ENCODE data around the gene ATPAF2. TPM values are rescaled to one million over a fixed set of nuclear protein-coding genes. Genes with fewer than 3 reads are reported as not detected.

ATPAF2 gene
- total RNA-seq, 1 experiment from 2014 or later = 46.1 TPM

DNA sequence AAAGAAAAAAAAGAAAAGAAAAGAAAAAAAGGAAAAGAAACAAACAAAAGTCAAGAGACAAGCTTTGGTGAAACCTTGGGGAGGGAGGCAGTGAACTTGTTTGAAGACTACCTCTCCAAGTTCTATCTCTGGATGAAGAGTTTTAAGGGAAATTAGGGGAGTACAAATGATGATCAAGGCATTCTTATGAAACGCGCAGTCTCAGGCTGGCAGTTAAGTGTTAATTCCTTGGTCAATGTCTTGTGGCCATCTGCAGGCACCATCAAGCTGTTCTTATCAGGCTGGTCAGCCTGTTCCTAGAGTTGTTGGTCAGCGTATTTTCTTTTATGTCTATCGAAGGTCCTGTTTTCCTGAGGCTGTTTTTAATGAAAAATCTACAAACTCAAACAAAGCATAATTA lies 40.6 kb upstream of the ATPAF2 start:
- Histone ChIP-seq H3K9me2 (ENCODE audit: insufficient read depth) (no peaks in the 10 kb centered on the region), H2AFZ (ENCODE audit: low read depth, low read length, poor library complexity, severe bottlenecking) (no peak overlapping the region), H3K4me1 (ENCODE audit: control insufficient read depth in 1 of 2, insufficient read depth in 2 of 2, low read length in 2 of 2) (no peaks in the 10 kb centered on the region), H3K36me3 (ENCODE audit: control insufficient read depth in 1 of 2, insufficient read depth in 2 of 2, low read length in 2 of 2) (no peaks in the 10 kb centered on the region), H3K9ac (ENCODE audit: low read length) (no peak overlapping the region), H3K4me2 (ENCODE audit: low read length) (no peak overlapping the region), H3K9me3 (ENCODE audit: control insufficient read depth in 1 of 2, insufficient read depth in 1 of 2, low read depth in 1 of 2, low read length in 2 of 2) (no peaks in the 10 kb centered on the region), H3K27ac (ENCODE audit: low read depth, low read length) (no peak overlapping the region), H3K27me3 (ENCODE audit: insufficient read depth, low read length) (no peaks in the 10 kb centered on the region), H3K4me3 (replicated peaks in 1 of 2; ENCODE audit: low read depth in 1 of 2, low read length in 2 of 2) (no peak overlapping the region), H3K79me2 (ENCODE audit: insufficient read depth, low read length) (no peaks in the 10 kb centered on the region), H4K20me1 (ENCODE audit: insufficient read depth) (no peaks in the 10 kb centered on the region)
- intact Hi-C loops (cut with micrococcal nuclease) = no loop called here
- ChIA-PET POLR2A (no interaction called here), CTCF (no interaction called here), RAD21 (ENCODE audit: low non-redundant PET in 1 of 2, low total read pairs in 2 of 2, uncharacterized antibody in 2 of 2, unreplicated experiment in 2 of 2) (no interaction called here)
- DNase-seq (ENCODE audit: low read depth, low spot score) (no peak), ATAC-seq (no peak)
- BruUV-seq (replicated peaks) = no TSS peak
- TF ChIP-seq SIN3A (IDR thresholded peaks at IDR 0.05; ENCODE audit: low read depth) (no peak), YY1 (IDR thresholded peaks at IDR 0.05; ENCODE audit: extremely low read depth, insufficient replicate concordance, low read depth, low read length) (no peak), EGR1 (IDR thresholded peaks at IDR 0.05; ENCODE audit: low read depth) (no peak), CEBPB (IDR thresholded peaks at IDR 0.05; ENCODE audit: low read depth) (no peak), EZH2 (IDR thresholded peaks at IDR 0.05) (no peak), ELF1 (IDR thresholded peaks at IDR 0.05; ENCODE audit: borderline replicate concordance, low read depth) (no peak)

- CTCF ChIA-PET = no interaction called here
- DNase-seq (ENCODE audit: low read depth, low spot score) = no peak
- H3K27me3 ChIP-seq (ENCODE audit: insufficient read depth, low read length) = no peaks in the 10 kb centered on the region
- TF ChIP-seq, protein P1, sequence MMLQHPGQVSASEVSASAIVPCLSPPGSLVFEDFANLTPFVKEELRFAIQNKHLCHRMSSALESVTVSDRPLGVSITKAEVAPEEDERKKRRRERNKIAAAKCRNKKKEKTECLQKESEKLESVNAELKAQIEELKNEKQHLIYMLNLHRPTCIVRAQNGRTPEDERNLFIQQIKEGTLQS (IDR thresholded peaks at IDR 0.05) = no peak
- TF ChIP-seq EZH2 (IDR thresholded peaks at IDR 0.05) = no peak
- TF ChIP-seq EGR1 (IDR thresholded peaks at IDR 0.05; ENCODE audit: low read depth) = no peak
- no peak for TF ChIP-seq EZH2phosphoT487 (IDR thresholded peaks at IDR 0.05; ENCODE audit: borderline replicate concordance)
- no peak for TF ChIP-seq CBX3 (IDR thresholded peaks at IDR 0.05; ENCODE audit: low read depth)
- TF ChIP-seq SIN3A (IDR thresholded peaks at IDR 0.05; ENCODE audit: low read depth) = no peak
- TF ChIP-seq, protein P2, sequence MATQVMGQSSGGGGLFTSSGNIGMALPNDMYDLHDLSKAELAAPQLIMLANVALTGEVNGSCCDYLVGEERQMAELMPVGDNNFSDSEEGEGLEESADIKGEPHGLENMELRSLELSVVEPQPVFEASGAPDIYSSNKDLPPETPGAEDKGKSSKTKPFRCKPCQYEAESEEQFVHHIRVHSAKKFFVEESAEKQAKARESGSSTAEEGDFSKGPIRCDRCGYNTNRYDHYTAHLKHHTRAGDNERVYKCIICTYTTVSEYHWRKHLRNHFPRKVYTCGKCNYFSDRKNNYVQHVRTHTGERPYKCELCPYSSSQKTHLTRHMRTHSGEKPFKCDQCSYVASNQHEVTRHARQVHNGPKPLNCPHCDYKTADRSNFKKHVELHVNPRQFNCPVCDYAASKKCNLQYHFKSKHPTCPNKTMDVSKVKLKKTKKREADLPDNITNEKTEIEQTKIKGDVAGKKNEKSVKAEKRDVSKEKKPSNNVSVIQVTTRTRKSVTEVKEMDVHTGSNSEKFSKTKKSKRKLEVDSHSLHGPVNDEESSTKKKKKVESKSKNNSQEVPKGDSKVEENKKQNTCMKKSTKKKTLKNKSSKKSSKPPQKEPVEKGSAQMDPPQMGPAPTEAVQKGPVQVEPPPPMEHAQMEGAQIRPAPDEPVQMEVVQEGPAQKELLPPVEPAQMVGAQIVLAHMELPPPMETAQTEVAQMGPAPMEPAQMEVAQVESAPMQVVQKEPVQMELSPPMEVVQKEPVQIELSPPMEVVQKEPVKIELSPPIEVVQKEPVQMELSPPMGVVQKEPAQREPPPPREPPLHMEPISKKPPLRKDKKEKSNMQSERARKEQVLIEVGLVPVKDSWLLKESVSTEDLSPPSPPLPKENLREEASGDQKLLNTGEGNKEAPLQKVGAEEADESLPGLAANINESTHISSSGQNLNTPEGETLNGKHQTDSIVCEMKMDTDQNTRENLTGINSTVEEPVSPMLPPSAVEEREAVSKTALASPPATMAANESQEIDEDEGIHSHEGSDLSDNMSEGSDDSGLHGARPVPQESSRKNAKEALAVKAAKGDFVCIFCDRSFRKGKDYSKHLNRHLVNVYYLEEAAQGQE (IDR thresholded peaks at IDR 0.05; ENCODE audit: low read depth) = no peak
- no peak for TF ChIP-seq POLR2A (IDR thresholded peaks at IDR 0.05; ENCODE audit: borderline replicate concordance, extremely low read depth, insufficient read depth, insufficient read length)
- TF ChIP-seq TCF7L2 (IDR thresholded peaks at IDR 0.05; ENCODE audit: borderline replicate concordance, extremely low read depth, insufficient read depth, insufficient read length) = no peak
- no peak for TF ChIP-seq YY1 (IDR thresholded peaks at IDR 0.05; ENCODE audit: extremely low read depth, insufficient replicate concordance, low read depth, low read length)
- TF ChIP-seq SRF (IDR thresholded peaks at IDR 0.05; ENCODE audit: low read depth) = no peak
- TF ChIP-seq CEBPB (IDR thresholded peaks at IDR 0.05; ENCODE audit: low read depth) = no peak
- no peak for TF ChIP-seq POLR2AphosphoS5 (IDR thresholded peaks at IDR 0.05; ENCODE audit: low read depth, low read length)
- TF ChIP-seq JUND (IDR thresholded peaks at IDR 0.05) = no peak
- TF ChIP-seq FOSL1 (IDR thresholded peaks at IDR 0.05; ENCODE audit: low read depth) = no peak
- no peak for TF ChIP-seq ELF1 (IDR thresholded peaks at IDR 0.05; ENCODE audit: borderline replicate concordance, low read depth)
- TF ChIP-seq SP1 (IDR thresholded peaks at IDR 0.05; ENCODE audit: low read depth) = no peak
- no peak for TF ChIP-seq ZNF274 (IDR thresholded peaks at IDR 0.05; ENCODE audit: low read depth, low read length)
- TF ChIP-seq ZFX (IDR thresholded peaks at IDR 0.05) = no peak
- H3K4me3 ChIP-seq (replicated peaks in 1 of 2; ENCODE audit: low read depth in 1 of 2, low read length in 2 of 2) = no peak overlapping the region
- no peaks in the 10 kb centered on the region for H4K20me1 ChIP-seq (ENCODE audit: insufficient read depth)
- POLR2A ChIA-PET = no interaction called here
- no peaks in the 10 kb centered on the region for H3K9me2 ChIP-seq (ENCODE audit: insufficient read depth)
- ATAC-seq = no peak
- no TSS peak for BruUV-seq (replicated peaks)
- intact Hi-C loops (cut with micrococcal nuclease) = no loop called here
- H3K4me1 ChIP-seq (ENCODE audit: control insufficient read depth in 1 of 2, insufficient read depth in 2 of 2, low read length in 2 of 2) = 0 out of 4 replicates have a peak, but pooled peaks cover 0 to 3% of the 10 kb centered on the region in 2 experiments
- no peaks in the 10 kb centered on the region for H3K79me2 ChIP-seq (ENCODE audit: insufficient read depth, low read length)
- H3K27ac ChIP-seq (ENCODE audit: low read depth, low read length) = no peak overlapping the region
- no peaks in the 10 kb centered on the region for H3K9me3 ChIP-seq (ENCODE audit: control insufficient read depth in 1 of 2, insufficient read depth in 1 of 2, low read depth in 1 of 2, low read length in 2 of 2)
- no peak overlapping the region for H2AFZ ChIP-seq (ENCODE audit: low read depth, low read length, poor library complexity, severe bottlenecking)
- H3K4me2 ChIP-seq (ENCODE audit: low read length) = no peak overlapping the region
- RAD21 ChIA-PET (ENCODE audit: low non-redundant PET in 1 of 2, low total read pairs in 2 of 2, uncharacterized antibody in 2 of 2, unreplicated experiment in 2 of 2) = interaction anchor here in 1 of 2 experiments (0.6 kb wide), 1 partner anchor 215 kb away, joined by 4 read pairs; no protein-coding TSS in a partner anchor
- H3K9ac ChIP-seq (ENCODE audit: low read length) = no peak overlapping the region
- no peaks in the 10 kb centered on the region for H3K36me3 ChIP-seq (ENCODE audit: control insufficient read depth in 1 of 2, insufficient read depth in 2 of 2, low read length in 2 of 2)
These were observed 38.0 kb upstream of the ATPAF2 start for GRCh38 chr17:18076936-18077335.
